Measurements from ENCODE around the gene RABGAP1. TPM values are rescaled to one million over a fixed set of nuclear protein-coding genes. Genes with fewer than 3 reads are reported as not detected.

RABGAP1 gene
- total and polyA plus RNA-seq, 8 donors = 7.6 to 35.2 (median 20.2) TPM

GRCh38 chr9:123026425-123026824 is 85.6 kb downstream of the RABGAP1 start:
- WGBS, 2 donors = 96 to 100% methylated on average over 1 of the region's 1 CpG

GRCh38 chr9:123027517-123027916 is 86.7 kb downstream of the RABGAP1 start:
- H3K4me1 ChIP-seq = no peaks in the 10 kb centered on the region
- intact Hi-C loops (cut with DNase I) = no loop called here
- no peak overlapping the region for H3K4me3 ChIP-seq
- H3K9me3 ChIP-seq = no peaks in the 10 kb centered on the region
- 60 to 74% methylated on average over 3 of the region's 3 CpGs for WGBS, 2 donors
- DNase-seq = no peak
- H3K27ac ChIP-seq = no peak overlapping the region
- H3K27me3 ChIP-seq = no peaks in the 10 kb centered on the region
- no peak for FAIRE-seq
- no peak for ATAC-seq
- TF ChIP-seq, protein P1, sequence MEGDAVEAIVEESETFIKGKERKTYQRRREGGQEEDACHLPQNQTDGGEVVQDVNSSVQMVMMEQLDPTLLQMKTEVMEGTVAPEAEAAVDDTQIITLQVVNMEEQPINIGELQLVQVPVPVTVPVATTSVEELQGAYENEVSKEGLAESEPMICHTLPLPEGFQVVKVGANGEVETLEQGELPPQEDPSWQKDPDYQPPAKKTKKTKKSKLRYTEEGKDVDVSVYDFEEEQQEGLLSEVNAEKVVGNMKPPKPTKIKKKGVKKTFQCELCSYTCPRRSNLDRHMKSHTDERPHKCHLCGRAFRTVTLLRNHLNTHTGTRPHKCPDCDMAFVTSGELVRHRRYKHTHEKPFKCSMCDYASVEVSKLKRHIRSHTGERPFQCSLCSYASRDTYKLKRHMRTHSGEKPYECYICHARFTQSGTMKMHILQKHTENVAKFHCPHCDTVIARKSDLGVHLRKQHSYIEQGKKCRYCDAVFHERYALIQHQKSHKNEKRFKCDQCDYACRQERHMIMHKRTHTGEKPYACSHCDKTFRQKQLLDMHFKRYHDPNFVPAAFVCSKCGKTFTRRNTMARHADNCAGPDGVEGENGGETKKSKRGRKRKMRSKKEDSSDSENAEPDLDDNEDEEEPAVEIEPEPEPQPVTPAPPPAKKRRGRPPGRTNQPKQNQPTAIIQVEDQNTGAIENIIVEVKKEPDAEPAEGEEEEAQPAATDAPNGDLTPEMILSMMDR (IDR thresholded peaks at IDR 0.05) = no peak
- peaks cover 0 to 6% (median 0%) of the 10 kb centered on the region in 3 donors for H3K36me3 ChIP-seq

More at GRCh38 chr9:123026425-123026824, 85.6 kb downstream of the RABGAP1 start:
- no peak overlapping the region for H3K27ac ChIP-seq
- intact Hi-C loops (cut with DNase I) = no loop called here
- ATAC-seq = no peak
- no peak for FAIRE-seq
- peaks cover 0 to 6% (median 0%) of the 10 kb centered on the region in 3 donors for H3K36me3 ChIP-seq
- no peak for DNase-seq
- H3K4me1 ChIP-seq = no peaks in the 10 kb centered on the region
- H3K4me3 ChIP-seq = no peak overlapping the region
- H3K27me3 ChIP-seq = no peaks in the 10 kb centered on the region
- no peaks in the 10 kb centered on the region for H3K9me3 ChIP-seq
- TF ChIP-seq, protein P1 (IDR thresholded peaks at IDR 0.05) = no peak

DNA sequence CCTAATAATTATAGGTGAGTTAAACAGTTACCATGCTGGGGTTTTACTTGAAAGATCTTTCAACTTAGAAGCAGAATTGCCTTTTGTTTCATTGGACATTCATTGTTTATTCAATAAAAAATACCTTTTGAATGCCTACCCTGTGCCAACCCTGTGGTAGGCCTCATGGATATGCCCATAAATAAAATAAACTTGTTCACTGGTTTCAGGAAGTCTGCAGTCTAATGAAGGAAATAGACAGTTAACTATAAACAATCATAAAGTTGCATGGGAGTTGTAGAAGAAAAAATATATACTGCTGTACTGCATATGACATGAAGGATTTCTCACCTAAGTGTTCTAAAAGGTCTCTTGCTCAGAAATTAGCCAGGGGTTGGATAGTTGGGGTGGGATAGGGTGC is 87.3 kb downstream of the RABGAP1 start:
- Histone ChIP-seq H3K4me1 (no peaks in the 10 kb centered on the region), H3K27ac (no peak overlapping the region), H3K4me3 (no peak overlapping the region), H3K36me3 (peaks cover 0 to 6% (median 0%) of the 10 kb centered on the region in 3 donors), H3K27me3 (no peaks in the 10 kb centered on the region), H3K9me3 (no peaks in the 10 kb centered on the region)
- intact Hi-C loops (cut with DNase I) = no loop called here
- DNase-seq (no peak), ATAC-seq (no peak), FAIRE-seq (no peak)
- TF ChIP-seq, protein P1 (IDR thresholded peaks at IDR 0.05) = no peak

DNA sequence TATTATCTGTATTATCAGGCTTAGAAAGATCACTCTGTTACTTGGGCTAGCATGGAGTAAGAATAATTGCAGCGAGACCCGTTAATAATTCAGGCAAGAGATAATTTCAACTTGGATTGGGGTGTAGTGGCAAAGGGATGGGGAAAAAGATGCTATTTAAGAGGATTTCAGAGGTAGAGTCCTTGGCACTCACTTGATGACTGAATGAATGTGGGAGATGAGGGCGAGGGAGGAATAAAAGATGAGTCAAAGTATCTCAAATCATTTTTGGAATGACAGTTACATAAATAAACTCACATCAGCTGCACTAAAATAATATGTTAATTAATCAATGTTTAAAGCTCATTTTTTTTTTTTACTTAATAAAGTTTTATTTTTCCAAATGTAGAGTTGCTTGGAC is 88.2 kb downstream of the RABGAP1 start:
- no peak for ATAC-seq

GRCh38 chr9:123031963-123032362 is 91.1 kb downstream of the RABGAP1 start:
- no peak overlapping the region for H3K4me3 ChIP-seq
- ATAC-seq = no peak
- peaks cover 0 to 7% (median 0%) of the 10 kb centered on the region in 3 donors for H3K36me3 ChIP-seq
- 79 to 88% methylated on average over 1 of the region's 1 CpG for WGBS, 2 donors
- H3K4me1 ChIP-seq = no peaks in the 10 kb centered on the region
- no peak for DNase-seq
- FAIRE-seq = no peak
- TF ChIP-seq, protein P1 (IDR thresholded peaks at IDR 0.05) = no peak
- no peaks in the 10 kb centered on the region for H3K9me3 ChIP-seq
- intact Hi-C loops (cut with DNase I) = no loop called here
- no peaks in the 10 kb centered on the region for H3K27me3 ChIP-seq
- H3K27ac ChIP-seq = no peak overlapping the region

More for the DNA sequence above, 88.2 kb downstream of the RABGAP1 start:
- Histone ChIP-seq H3K9me3 (no peaks in the 10 kb centered on the region), H3K27ac (no peak overlapping the region), H3K4me1 (no peaks in the 10 kb centered on the region), H3K27me3 (no peaks in the 10 kb centered on the region), H3K36me3 (no peaks in the 10 kb centered on the region), H3K4me3 (no peak overlapping the region)
- TF ChIP-seq, protein P1 (IDR thresholded peaks at IDR 0.05) = no peak
- no peak for FAIRE-seq
- WGBS, 2 donors = 96 to 97% methylated on average over 3 of the region's 3 CpGs
- intact Hi-C loops (cut with DNase I) = no loop called here
- DNase-seq = no peak

Measured in pancreas (tissue), 10 donors.